ENCODE results near the gene C2CD3.

Gene C2CD3

DNA sequence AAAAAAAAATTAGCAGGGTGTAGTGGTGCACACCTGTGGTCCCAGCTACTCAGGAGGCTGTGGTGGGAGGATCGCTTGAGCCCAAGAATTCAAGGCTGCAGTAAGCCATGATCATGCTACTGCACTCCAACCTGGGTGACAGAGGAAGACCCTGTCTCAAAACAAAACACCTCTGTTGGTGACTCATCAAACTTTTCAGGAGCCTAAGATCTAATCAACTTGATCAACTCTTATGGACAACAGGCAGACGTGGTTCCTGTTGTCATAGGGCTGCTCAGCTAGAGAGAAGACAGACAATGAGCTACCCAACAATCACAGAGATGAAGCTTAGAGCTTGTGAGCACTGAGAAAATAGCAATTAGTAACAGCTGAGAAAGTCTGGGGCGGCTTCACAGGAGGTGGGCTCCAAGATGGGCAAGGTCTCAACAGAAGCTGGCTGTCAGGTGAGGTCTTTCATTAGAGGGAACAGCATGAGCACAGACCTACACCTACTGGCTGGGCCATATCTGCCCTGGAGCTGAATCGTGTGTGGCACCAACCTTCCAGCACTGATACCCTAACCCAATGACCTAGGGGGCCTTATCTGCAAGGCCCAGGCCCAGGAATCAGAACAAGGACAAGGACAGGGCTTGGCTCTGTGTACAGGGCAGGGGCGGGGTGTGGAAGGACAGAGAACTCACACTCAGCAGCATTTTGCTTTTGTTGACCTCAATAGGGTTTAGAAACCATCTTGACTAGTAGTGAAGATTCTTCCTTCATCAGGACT lies 154.7 kb downstream of the C2CD3 start:
- DNase-seq: no peak

DNA sequence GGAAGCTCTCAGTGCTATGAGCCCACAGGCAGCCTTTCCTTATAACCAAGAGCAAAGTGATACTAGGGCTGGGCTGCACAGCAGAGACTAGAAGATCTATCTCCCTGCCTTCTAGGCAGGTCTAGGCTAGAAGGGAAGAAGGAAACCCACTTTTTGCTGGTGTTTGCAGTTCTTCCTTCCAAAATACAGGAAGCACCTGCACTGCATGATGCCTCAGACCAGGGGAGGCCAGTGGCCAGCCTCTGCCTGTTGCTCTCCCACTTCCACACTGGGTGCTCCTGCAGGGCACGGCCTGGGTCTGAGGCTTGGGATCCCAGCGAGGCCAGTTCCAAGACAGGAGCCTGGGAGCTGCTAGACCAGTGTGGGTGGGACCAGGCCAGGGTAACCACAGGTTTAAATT lies 155.9 kb downstream of the C2CD3 start:
- no peak for DNase-seq

DNA sequence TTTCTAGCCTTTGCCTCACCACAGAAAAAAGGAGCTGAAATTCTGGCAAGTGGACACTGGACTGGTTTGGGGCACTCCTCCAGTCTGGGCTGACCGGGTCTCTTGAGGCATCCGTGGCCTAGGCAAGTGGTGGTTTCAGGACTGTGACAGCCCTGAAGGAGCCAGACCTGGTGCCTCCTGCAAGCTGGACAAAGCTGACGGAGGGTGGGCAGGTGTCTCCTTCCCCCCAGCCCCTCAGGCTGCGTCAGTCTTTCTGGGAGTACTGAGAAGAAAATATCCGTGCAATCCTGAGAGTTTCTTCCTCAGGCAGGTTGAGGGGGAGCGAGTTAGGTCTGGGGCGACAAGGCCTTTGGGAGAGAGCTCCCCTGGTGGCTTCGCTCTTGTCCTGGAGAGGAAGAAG lies 157.7 kb downstream of the C2CD3 start:
- no peak for DNase-seq

DNA sequence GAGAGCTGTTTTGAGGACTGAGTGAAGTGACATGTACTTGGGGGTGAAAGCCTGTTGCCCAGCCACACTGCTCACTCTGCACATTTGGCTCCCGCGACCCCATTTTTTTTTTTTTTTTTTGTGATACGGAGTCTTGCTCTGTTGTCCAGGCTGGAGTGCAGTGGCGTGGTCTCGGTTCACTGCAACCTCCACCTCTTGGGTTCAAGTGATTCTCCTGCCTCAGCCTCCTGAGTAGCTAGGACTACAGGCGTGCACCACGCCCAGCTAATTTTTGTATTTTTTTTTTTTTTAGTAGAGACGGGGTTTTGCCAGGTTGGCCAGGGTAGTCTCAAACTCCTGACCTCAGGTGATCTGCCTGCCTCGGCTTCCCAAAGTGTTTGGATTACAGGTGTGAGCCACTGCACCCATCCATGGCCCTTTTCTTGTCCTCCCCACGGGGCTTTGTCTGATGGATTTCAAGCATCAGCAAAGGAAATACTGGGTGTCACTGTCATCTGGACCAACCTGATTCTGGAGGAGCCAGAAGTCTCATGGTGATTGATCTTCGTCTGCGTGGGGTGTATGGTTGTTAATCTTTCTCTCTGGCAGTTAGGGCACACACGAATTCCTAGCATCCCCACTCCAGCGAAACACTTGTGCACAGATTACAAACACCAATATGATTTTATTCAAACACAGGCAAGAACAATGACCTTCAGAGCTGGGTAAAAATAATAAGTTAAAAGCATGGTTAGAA lies 158.6 kb downstream of the C2CD3 start:
- DNase-seq: no peak

DNA sequence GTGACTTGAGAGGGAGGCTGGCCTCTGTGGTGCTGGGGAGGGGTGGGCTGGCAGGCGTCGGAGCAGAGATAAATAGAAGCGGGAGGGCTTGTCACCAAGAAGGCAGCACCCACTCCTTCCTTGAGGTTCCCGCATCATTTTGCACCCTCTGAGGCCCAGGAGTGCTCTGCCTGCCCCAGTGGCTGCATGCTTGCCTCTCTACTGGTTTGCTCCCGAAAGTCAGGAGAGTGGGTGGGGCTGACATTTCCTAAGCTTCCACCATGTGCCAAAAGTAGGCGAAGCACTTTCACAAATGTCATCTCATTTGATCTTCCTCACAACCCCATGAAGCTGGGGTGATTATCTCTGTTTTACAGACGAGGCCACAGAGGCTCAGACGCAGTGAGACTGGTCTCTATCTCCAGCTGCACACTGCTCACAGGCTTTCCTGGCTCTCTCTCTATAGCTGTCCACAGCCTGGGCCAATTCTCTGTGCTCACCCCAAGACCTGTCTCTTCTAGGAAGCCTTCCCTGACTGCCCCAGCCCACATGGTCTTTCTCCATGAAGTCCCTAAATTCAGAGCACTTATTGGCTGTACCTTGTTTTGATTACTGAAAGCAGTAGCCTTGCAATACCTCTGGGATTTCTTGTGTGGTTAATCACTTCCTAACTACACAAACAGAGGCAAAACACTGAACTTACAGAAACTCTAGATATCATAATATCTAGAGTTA lies 159.3 kb downstream of the C2CD3 start:
- DNase-seq: no peak

DNA sequence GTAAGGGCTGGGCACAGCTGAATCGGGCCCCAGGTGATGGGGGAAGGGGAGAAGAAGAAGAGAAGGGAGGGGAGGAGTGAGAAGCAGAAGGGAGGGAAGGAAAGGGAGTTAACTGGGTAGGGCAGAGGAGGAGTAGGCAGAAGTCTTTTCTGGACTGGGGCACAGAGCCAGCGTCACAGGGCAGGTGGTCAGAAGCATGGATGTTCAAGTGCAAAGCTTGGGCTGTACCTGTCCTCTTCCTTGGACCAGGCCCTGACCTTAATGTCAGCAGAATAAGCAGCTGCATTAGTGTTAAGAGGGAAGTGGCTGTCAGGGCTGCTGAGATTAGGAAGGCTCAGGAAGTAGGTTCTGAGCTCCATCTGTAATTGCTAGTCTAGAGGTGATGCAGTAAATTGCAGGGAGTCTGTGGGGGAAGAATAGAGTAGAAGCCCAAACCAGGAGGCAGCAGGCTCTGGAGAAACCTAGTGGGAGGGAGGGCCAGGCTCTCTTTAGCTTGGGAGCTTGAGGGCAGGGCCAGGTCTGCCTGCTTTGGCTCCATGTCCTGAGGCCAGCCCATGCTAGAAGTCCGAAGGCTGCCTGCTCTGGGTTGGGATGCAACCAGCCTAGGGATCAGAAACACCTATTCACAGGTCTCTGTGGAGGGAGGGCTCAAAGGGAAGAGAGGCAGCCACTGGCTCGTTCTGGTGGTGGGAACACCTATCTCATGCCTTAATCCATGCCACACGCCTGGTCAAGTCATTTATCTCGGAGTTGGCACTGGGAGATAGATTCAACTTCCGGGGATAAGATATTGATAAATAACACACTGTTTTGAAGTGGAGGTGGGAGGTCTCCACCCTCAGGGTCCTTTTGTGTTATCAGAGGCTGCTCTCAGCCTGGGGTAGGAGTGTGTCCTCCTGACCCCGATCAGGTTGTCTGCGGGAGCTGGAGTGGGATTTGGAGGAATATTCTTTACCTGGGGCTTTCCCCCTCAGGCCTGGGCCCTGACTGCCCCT lies 160.2 kb downstream of the C2CD3 start:
- no peak for DNase-seq

DNA sequence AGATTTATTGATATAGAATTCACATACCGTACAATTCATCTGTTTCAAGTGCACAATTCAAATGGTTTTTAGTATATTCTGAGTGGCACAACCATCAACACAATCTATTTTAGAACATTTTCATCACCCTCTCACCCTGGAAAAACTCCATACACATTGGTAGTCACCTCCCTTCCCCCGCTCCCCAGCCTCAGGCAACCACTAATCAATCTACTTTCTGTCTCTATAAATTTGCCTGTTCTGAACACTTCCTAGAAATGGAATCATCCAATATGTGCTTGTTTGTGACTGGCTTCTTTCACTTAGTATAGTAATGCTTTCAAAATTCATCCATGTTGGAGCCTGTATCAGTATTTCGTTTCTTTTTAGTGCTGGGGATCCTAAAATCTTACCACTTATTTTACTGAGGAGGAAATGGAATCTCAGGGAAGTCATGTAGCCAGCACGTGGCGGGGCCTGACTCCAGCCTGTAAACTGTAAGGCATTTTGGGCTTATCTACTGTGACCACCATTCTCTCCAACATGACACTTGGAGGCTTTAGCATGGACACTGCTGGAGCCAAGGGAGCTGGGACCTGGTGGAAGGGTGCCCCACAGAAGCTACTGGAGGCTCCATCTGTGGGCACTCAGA lies 161.0 kb downstream of the C2CD3 start:
- DNase-seq: no peak

DNA sequence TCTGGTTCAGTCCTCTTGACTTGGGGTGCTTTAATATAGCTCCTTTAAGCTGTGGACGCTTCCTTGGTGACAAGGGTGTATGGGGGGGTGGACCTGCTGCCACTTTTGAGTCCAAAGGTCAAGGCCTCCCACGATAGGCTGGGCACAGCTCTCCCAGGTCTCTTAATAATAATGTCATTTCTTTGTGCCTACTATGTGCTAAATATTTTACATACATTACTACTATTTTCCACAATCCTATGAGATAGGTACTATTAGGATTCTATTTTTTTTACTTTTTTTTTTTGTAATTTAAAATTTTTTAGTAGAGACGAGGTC lies 161.6 kb downstream of the C2CD3 start:
- DNase-seq: no peak

DNA sequence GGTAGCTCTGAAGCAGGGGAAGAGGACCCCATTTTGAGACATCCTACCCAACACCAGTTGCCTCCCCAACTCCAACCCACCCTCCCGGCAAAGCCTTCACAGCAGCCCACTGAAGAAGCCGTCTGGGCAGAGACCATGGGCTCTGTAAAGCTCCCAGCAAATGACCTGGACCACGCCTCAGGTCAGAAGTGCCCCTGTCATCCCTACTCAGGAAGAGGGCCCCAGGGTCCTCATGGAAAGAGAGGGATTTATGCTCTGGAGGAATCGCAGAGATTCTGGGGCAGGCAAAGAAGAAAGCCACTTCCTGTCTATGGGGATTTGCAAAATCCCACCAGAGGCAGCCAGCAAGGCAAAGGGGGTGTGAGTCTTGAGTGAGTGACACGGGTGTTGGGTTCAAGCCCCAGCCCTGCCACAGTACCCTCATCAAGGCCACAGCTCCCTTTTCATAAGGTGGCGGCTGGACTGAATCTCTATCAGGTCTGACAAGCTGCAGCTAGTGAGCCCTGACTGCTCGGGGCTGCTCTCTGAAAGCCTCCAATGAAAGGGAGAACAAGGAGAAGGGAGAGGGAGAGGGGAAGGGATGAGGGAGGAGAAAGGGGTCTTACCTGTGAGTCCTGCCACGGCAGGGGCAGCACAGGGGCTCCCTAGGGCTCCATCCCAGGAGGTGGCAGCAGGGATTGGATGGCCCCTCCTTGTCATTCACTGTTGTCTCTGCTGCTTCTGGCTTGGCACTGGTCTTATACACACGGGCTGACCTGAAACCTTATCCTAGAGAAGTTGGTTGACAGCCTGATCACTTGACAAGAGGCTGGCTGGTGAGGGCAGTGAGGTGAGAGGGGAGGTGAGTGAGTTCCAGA lies 162.2 kb downstream of the C2CD3 start, which contains the start of gene UCP3:
Gene UCP3 (minus strand): TSS at position 713 of the 857 bp plus-strand sequence. CDS start 2,043 bp downstream, outside the sequence.
- DNase-seq: no peak

DNA sequence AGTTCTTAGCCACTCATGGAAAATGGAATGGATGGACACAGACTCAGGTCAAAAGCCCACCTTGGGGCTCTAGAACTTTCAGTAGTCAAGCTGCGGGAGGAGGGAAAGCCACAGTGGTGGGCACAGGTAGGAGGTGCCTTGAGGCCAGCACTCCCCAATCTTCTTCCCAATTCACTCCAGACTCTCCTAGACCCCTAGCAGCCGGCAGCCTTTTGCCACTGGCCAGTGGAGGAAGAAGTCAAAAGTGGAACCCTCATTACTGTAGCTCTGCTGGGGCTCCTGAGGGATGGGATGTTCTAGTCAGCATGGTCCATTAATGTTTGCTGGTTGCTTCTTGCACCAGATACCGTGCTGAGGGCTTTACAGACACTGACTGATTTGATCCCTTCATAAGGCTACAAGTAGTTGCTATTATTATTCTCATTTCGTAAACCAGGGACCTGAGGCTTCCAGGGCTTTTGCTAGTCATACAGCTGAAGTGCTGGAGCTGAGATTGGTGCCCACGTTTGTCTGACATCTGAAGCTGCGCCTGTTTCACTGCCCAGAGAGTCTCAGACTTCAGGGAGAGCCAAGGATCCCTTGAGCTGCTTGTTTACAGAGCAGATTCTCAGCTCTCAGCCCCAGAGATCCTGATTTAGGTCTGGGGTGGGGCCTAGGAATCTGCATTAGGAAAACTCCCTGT lies 163.0 kb downstream of the C2CD3 start:
- no peak for DNase-seq

DNA sequence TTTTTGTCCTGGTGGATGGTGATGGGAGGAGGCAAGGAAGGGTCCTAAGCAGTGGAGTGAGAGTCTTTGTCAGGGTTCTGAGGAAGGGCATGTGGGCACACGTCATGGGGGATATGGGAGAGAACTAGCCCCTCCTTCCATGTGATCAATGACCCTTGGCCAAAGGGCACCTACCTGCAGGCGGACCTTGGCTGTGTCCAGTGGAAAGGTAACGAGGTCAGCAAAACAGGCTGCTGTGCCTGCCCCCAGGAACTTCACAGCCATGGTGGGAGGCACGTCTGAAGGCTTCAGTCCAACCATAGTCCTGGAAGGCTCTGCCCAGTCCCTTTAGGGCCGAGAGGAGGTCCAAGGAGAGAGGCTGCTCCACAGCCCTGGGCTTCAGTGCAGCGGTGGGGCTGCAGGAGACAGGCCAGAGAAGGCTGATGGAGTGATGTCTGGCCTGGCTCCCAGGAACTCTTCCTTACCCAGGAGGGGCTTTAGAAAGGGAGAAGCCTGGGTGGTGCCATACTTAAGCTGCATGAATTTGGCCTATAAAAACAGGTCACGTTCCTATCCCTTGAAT lies 164.0 kb downstream of the C2CD3 start:
- no peak for DNase-seq

DNA sequence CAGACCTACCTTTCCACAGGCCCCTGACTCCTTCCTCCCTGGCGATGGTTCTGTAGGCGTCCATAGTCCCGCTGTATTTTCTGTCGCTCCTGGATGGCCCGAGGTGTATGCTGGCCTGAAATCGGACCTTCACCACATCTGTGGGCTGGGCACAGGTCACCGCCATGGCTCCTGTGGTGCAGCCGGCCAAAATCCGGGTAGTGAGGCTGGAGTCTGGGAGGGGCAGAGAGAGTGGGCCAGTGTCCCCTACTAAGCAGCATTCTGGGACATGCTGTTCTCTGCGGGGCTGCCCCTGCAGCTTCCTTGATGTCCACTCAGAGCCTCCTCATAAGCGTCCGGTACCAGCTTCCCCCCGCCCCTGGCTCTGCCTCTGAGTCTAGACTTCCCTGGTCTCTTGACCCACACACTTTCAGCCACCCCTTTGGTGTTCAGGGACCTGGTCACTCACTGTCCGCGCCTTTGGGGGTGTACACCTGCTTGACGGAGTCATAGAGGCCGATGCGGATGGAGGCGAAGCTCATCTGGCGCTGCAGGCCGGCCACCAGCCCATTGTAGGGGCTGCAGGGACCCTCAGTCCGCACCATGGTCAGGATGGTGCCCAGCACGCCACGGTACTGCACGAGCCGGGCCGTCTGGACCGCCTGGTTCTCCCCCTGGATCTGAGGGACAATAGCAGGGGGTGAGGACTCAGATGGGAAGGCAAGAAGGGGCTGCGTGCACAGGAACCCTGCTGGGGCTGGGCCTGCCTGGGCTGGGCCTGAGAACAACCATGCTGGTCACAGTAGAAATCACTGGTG lies 164.9 kb downstream of the C2CD3 start:
- DNase-seq: no peak

DNA sequence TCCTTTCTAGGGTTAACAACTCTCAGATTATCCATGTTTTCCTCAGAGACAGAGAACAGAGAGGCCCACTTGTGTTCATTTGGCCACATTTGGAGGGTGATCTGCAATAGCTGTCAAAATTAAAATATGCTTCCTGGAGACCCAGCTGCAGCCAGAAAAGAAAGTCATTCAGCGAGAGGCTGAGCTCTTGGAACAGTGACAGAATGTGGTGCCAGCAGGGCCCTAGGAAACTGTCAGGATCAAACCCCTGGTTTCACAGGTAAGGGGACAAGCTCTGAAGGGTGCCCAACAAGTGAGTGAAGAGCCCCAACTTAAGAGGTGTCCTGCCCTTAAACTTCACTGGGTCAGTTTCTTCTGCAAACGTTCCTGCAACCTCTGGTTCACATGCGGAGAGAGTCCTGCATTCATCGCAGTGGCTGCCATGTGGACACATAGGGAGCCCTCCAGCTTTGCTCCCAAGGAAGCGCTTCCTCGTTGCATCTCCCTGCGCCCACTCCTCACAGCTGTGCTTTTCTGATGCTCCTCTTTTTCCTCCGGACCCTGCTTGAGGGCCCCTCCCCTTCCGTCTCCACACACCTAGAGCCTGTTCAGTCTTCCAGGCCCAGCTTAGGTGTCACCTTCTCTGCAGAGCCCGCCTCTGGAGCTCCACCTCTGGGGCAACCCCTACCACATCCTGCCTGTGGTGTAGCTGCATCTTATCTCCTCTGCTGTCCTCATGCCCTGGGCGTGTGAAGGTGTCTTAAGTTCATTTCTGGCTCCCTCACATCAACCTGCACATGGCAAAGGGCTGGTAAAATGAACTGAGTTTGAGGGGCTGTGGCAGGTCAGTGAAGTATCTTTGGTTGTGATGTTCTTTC lies 165.8 kb downstream of the C2CD3 start:
- no peak for DNase-seq

DNA sequence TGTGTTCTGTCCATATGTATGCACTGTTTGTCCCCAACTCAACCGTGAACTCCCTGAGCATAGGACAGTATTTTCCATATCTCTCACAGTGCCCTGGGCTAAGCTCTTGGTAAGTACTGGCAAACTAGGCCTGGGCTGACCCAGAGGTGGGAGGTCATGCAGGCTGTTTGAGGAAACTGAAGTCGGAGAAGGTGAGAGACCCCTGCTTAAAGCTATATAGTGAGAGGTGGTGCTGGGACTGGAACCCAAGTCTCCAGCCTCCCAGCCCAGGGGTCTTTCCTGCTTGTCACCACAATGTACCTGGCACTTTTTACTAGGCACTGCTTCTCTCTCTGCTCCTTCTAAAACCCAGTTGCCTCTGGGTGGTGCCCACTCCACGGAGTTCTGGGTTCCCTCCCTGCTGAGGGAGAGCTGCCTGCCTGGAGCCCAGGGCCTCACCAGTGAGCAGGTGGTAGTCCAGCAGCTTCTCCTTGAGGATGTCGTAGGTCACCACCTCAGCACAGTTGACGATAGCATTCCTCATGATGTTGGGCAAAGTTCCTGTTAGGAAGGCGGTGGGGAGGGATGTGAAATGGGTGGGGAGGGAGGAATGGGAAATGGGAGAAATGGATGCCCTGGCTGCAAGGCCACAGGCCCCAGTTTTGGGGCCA lies 166.6 kb downstream of the C2CD3 start:
- DNase-seq: no peak

DNA sequence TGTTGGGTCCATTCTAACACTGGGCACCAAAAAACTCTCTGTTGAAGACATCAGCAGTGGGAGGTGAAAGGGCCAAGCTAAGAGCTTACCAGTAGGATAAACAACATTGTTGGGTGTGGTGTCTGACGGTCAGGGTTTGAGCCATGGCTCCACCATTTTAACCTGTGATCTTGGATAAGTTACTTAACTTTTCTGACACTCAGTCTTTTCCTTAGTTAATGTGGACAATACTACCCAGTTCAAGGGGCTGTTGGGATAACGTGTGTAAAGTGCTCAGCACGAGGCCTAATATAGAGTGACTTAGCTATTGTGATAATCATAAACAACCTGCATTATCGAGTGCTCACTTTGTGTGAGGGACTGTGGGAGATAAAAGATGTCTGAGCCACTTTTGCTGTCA lies 168.0 kb downstream of the C2CD3 start:
- DNase-seq: no peak

DNA sequence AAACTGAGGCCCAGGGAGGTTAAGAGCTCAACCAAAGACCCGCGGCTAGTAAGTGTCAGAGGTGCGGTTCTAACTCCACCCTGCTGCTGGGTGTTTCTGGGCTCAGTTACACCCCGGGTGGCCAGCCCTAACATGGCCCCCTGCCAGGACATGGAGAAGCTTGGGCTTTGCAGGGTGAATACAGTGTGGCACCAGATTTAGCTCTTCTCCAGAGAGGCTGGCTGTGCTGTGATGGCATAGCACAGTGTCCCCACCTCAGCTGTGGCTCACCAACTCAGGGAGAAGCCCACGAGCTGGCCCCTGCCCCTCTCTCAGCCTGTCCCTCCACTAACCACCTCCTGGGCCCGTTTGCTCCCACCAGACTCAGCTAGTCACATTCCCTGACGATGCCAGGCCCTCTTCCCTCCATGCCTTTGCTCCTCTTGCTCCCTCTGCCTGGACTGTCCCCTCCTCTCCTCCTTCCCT lies 168.9 kb downstream of the C2CD3 start:
- no peak for DNase-seq

DNA sequence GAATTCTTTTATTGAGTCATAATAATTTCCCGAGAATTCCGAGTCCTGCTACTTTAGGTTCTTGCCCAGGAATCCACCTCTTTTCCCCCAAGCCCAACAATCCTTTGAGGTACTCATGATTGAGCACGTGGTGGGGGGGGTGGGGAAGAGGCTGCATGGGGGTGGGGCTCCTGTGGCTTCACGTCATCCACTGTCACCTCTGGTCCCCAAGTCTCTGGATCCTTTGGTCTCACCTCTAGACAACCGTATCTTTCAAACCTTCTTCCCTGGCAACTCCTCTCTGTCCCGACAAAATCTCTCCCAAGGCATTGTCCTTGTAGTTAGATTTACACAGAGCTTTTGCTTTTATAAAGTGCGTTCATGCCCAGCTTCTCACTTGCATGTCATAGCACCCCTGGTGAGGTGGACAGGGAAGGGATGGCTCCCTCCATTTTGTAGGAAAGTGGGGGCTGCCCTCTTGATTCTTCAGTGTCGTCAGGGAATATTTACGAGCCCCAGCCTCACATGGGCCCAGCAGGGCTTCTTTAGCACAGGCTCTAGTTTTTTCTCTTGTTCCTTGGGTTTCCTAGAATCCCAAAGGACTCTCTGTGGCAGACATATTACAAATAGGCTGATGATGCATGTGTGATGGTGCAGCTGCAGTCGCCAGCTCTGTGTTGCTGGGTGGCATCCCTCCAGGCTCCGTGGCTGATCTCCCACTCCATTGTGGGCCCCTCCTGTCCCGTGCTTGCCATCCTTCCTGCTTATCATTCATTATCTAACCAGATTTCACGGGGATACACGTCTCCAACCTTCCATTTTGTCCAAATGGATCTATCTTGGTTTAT lies 170.3 kb downstream of the C2CD3 start:
- DNase-seq: no peak

Data from NCI-H1694 (cell line).